8988T (cell line): Measurements from ENCODE around the gene PVALB.
A peak's percentile ranks its signal among the peaks of the same experiment; 100 is the strongest.

Experiments
- DNase-seq: peaks from one replicate; pipeline ENCODE4 v3.0.0; 2011

PVALB gene

GRCh38 chr22:36816636-36817524, at the start of gene PVALB:
Gene PVALB, minus strand, starts transcription at chr22:36817035. Its CDS starts 30 bp downstream, at chr22:36817005.
- DNase-seq, result peak; percentile 53

- no peak for DNase-seq
Measured at GRCh38 chr22:36865346-36865745, 48.5 kb upstream of the PVALB start.

- no peak for DNase-seq
Measured at GRCh38 chr22:36864454-36865215, 47.8 kb upstream of the PVALB start.

- DNase-seq, result no peak
Measured at GRCh38 chr22:36863979-36864378, 47.1 kb upstream of the PVALB start.

- no peak for DNase-seq
Measured at GRCh38 chr22:36863281-36863680, 46.4 kb upstream of the PVALB start.

DNA sequence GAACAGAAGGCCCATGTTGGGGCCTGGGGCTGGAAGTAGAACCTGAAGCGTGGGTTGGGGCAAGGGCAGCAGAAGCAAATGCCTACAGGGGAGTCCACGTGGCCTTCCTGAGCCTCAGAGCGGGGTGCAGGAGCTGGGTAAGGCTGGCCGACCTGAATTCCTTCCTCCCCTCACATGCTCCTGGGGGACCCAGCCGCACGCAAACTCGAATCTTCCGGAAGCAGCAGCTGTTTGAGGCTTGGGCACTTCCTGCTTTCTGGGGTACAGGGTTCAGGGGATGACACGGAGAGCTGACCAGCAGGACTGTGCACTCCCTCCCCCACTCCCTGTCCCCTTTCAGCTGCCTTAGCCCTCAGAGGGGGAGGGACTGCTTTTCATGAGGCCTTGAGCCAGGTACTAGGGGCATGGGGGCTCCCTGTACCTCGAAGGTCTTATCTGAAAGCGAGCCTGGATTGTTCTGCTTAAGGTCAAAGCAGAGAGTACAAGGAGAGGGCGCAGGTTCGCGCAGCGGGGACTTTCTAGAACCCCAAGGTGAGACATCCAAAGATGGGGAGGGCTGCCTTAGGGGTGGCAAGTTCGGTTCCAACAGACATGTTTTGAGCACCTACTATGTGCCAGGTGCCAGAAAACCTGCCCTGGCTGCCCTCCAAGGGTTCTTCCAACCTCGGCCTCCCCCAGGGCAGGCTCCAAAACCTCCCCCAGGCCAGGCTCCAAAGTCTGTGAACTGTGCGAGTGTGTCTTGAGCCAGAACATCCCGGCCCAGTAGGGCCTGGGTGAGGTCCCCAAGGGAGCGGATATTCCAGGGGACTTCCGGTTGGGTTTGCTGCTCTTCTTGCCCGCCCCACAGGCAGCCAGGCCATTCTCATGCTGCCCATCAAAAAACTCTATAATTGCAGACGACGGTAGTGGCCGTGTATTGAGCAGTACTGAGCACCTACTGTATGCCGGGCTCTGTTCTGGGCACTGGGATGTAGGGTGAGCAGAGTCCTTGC, 45.7 kb upstream of the PVALB start:
- no peak for DNase-seq

DNA sequence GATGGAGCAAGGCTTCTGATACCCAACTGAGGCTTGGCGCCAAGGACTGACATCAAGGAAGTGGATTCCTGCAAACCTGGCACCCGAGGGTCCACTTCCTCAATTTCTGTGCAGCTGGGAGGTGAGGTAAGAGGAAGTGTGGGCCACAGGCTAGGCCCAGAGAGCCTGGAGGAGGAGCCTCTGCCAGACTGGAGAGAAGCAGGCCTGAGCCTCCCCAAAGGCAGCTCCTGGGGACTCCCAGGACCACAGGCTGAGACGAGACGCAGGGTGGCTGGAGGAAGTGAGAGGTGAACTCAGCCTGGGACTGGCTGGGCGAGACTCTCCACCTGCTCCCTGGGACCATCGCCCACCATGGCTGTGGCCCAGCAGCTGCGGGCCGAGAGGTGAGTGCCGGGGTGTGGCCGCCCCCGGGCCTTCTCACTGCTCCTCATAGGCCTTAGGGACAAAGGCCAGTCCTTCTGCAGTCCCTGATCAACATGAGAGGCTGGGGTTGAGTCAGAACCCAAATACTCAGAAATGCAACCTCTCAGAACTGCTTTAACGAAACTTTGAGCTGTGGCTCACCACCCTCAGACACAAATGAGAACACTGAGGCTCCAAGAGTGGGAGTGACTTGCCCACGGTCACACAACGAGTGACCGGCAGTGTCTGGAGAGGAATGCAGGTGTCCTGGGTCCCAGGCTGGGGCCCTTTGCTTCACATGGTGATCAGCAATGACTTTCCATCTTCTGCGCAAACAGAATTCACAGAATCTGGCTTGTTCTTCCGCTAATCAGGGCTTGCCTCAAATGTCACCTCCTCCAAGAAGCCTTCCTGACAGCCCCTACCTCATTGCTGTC, 44.2 kb upstream of the PVALB start, which contains the start of gene NCF4:
NCF4 (plus strand) TSS at position 186 of the 839 bp plus-strand sequence; CDS start at position 352, 166 bp downstream.
- DNase-seq, result no peak

DNA sequence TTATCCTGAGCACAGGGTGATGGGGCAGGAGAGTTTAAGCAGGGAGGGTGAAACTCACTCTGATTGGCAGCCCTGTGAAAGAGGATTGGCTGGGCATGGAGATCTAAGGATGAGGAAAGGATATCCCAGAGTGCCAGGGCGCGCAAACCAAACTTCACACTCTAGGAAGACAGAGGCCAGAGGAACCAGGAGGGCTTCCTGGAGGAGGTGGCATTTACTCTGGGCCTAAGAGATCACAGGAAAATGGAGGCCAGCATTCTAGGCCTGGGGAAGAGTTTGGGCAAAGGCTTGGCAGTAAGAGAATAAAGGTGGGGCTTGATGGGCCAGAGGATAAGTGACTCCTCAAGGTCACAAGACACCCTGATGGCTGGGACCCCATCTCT, 43.6 kb upstream of the PVALB start:
- no peak for DNase-seq

DNA sequence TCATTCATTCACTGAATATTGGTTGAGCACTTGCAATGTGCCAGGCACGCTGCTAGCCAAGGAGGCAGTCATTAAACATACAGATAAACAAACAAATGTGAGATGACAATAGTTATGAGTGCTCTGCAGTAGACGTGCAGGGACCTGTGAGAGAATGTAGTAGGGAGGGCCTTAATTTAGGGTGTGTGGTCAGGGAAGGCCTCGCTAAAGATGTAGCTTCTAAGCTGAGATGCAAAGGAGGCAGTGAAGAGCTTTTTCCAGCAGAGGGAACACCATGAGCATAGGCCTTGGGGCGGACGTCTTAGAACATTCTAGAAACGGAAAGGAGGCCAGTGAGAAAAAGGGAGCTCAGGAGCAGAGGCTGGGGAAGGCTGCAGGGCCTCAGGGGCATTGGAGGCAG, 43.2 kb upstream of the PVALB start:
- DNase-seq, result no peak

- no peak for DNase-seq
Measured at GRCh38 chr22:36858966-36859365, 42.1 kb upstream of the PVALB start.

GRCh38 chr22:36858156-36858555, 41.3 kb upstream of the PVALB start:
- no peak for DNase-seq

- no peak for DNase-seq
Measured at GRCh38 chr22:36856792-36857135, 39.9 kb upstream of the PVALB start.

DNA sequence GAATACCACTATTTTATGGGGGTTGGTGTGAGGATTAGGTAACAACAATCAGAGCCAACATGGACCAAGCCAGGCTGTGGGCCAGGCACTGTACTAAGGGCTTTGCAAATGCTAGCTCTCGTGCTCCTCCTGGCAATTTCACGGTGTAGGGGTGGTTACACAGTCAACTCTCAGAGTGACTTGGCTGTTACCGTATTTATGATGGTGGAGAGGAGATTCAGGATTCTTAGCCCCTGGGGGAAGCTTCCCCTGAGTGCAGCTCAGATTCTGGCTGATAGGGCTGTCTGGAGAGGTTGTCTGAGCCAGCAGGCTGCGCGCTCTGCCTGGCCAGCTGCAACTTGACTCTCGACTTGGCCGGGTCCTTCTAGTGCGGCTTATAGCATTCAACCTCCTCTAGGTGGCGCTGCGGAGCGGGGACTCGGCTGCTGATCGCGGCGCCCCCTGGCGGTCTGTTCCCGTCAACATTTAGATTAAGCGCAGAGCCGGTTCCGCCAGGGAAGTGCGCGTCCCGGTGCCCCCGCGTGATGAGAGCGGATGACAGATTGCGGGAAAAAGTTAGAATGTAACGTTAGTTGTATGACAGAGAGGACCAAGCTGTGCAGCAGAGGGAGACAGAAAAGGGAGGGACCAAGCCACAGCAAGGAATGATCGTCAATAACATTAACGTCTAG, 39.4 kb upstream of the PVALB start:
- DNase-seq, result peak; percentile 69

DNA sequence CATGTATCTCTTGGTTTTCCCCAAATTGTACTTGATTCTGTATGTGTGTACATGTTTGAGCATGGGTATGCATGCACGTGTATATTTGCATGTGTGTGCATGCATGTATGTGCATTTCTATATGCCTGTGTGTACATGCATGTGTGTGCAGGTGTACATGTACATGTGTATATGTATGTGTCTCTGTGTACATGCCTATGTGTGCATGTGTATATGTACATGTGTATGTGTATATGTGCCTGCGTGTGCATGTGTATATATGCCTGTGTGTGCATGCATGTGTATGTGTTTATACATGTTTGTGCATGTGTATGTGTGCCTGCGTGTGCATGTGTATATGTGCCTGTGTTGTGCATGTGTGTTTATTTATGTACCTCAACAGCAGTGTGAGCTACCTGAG, 38.6 kb upstream of the PVALB start:
- DNase-seq, result no peak

GRCh38 chr22:36853407-36854099, 36.7 kb upstream of the PVALB start:
- peak; percentile 49 for DNase-seq

GRCh38 chr22:36852056-36852973, 35.5 kb upstream of the PVALB start:
- DNase-seq, result no peak

DNA sequence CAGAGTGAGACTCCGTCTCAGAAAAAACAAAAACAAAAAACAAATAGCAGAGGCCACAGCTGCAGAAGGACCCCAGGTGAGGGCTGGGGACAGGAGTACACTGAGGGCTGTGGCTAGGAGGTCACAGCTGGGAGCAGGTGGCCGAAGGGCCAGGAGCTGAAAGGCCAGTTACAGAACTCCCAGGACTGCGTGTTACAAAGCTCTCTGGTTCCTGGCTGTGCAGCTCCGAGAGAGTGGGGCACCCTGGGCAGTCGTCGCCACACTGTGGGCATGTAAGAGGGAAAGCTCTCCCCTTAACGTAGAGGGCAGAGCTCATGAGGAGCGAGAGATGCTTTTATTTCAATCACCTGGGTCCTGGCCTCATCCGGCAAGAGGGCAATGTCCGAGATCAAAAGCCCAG, 33.8 kb upstream of the PVALB start:
- no peak for DNase-seq

GRCh38 chr22:36850056-36850455, 33.2 kb upstream of the PVALB start:
- DNase-seq, result no peak

DNA sequence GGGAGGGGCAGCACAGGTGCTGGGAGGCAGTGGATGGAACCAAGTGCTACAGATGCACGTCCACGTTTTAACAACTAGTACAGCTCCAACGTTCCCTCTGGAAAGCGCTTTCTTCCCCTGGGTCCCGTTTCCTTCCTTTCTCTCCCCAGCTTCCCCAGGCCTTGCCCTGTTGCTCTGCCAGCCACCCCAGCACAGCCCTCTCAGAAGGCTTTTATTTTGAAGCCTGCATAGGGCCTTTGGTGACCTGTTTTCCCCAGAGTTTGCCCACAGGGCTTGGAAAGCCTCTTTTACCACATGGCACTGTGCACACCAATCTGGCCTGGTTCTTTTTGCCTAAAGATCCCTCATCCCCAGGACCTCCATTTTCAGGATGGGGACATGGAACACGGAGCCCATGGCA, 30.1 kb upstream of the PVALB start:
- no peak for DNase-seq

- DNase-seq, result no peak
Measured at GRCh38 chr22:36846271-36846670, 29.4 kb upstream of the PVALB start.
